SKM-1 treated with dmso at 0.1 percent for 144 hours (cell line): ENCODE measurements around the gene B9D1.

Experiments used
- DNase-seq: peaks from one replicate; lab custom pipeline; 2025; ENCODE audit not compliant: unreplicated experiment; lab: John Stamatoyannopoulos, UW

B9D1 gene

DNA sequence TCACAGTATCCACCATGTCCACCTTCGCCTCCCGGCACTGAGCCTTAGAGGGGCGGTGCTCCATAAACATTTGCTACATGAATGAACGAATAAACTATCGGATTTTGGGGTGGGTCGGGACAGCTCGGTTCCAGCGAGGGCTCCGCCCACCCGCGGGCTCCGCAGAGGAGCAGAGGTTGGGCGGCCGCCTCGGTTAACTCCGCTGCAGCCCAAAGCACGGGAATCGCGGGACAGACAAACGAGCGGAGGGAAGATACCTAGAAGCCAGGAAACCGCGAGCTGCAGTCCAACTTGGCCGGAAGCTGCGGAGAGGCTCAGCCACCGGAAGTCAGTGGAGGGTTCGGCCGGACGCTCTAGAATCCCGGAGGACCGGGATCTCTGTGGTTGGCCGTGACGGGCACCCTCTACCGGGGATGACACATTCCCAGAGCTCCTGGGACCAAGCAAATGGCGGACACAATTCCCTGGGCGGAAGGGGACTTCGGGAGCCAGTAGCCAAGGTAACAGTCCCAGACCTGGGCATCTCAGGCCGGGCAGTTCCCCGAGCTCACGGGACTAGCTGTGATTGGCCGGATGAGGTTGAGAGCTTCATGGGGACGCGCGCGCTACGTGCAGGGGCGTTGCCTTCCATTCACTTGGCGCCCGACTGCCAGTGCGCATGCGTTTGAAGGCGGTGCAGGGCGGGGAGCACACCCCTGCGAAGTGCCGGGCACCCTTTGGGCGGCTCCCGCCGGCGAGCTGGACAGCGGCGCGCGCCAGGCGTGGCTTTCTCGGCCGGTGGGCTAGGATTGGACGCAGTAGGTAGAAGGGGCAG, 15.3 kb upstream of the B9D1 start:
- peak; percentile 96 for DNase-seq

DNA sequence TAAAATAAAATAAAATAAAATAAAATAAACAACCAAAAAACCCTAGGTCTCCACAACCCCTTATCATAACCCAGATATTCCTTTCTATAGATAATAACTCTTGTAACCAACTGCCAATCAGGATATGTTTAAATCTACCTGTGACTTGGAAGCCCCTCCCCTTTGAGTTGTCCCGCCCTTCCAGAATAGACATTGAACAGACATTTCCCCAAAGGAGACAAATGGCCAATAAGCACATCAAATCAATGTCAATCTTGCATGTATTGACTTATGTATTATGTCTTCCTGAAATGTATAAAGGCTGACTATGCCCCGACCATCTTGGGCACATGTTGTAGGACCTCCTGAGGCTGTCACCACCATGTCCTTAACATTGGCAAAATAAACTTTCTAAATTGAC, 14.3 kb upstream of the B9D1 start:
- no peak for DNase-seq

DNA sequence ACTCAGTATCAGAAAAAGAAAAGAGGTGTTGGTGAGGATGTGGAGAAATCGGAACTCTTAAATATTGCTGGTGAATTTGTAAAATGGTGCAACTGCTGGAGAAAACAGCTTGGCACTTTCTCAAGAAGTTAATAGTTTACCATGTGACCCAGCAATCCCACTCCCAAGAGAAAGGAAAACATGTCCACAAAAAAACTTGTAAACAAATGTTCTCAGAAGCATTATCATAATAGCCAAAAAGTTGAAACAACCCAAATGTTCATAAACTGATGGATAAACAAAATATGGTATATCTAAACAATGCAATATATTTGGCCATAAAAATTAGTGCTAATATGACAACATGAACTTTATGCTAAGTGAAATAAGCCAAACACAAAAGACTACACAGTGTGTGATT, 13.2 kb upstream of the B9D1 start:
- no peak for DNase-seq

DNA sequence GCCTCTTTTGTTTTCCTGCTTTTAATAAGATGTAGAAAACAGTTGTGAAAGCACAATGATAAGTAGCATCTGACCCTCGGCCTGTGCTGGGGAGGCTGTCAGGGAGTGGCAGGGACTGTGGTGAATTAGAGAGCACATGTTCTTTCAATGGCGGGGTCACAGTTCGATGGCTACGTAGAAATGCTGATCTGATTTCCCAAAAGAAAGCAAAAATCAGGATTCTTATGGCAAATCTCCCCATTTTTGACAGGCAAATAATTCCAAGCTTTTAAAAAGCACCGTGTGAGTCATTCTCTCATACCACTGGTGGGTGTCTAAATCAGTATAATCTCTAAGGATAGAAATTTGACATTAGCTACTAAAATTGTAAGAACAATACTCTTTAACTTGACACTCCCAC, 11.6 kb upstream of the B9D1 start:
- no peak for DNase-seq

DNA sequence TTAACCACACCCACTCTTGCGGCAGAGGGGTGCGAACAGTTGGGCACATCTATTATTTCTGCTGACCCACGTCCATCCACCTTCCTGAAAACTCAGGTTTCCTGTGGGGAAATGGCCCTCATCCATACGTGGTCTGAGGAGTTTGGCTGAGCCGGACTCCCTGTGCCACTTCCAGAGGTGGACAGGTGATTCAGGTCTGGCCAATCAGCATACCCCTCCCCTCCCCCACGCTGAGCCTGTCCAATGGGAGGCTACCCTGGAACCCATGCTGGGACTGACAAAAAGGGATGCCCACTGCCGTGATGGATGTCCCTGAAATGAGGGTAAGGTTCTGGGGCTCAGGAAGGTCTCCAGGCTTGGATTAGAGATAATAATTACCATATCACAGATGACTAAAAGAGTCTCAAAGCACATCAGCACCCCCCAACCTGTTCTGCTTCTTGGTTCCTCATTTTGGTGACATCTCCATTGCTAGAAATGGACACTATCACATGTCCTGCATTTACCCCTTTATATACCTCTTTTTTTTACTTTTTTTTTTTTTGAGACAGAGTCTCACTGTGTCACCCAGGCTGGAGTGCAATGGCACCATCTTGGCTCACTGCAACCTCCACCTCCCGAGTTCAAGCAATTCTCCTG, 10.5 kb upstream of the B9D1 start:
- no peak for DNase-seq

DNA sequence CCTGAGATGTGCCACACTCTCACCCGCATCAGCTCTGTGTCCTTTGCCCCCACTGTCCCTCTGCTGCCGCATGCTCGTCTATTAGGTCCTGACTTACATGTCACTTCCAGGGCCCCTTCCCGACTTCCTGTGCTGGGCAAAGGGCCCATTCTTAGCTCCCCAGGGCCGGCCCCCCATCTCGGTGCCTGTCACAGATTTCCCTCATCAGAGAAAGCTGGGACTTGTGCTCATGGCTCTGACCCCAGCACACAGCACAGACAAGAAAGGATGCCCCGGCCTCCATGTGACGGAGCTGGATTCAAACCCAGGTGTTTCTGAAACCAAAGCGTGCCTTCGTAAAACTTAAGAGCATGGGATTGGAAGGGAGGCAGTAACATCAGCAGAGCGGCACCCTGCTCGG, 9.9 kb upstream of the B9D1 start:
- no peak for DNase-seq

DNA sequence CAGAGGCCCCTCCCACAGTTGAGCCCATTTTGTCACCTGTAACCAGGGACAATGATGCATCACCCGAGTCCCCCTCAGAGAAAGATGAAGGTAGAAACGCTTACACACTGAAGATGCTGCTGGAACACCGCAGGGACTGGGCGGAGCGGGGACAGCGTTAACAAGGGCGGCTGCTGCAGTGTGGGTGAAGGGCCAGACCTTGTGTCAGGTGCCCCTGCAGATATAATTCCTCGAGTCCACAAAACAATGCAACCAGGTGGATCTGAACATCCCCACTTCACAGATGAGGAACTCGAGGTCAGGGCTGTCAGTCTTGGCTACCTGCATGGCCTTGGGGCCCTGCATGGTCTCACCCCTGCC, 9.5 kb upstream of the B9D1 start:
- no peak for DNase-seq

DNA sequence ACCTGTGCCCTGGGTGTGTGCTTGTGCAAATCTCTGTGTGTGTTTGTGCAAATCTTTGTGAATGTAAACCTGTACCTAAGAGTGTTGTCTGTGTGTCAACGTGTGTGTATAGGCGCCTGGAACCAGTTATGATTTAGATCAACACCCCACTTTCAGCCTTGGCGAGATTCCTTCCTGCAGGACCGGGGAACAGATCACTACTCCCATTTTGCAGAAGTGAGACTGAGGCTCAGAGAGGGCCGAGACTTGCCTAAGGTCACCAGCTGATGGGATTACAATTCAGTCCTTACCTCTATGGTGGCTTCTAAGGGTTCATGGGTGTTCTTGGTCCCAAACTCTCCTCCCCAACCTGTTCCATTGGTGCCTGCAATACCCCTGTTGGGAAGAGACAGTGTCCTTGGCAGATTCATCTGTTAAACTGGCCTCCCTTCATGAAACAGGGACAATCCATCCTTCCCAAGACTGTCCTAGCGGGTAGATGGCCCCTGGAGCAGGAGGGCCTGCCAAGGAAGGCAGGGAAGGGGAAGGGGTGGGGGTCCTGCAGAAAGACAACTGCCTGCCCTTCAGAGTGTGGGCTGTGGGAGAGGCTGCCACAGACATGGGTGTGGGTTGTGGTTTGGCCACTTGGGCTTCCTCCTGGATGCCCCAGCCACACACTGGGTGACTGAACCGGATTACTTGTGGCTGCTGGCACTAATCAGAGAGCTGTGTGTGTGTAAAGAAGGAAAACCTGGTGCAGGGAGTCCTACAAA, 8.9 kb upstream of the B9D1 start:
- peak; percentile 25 for DNase-seq

DNA sequence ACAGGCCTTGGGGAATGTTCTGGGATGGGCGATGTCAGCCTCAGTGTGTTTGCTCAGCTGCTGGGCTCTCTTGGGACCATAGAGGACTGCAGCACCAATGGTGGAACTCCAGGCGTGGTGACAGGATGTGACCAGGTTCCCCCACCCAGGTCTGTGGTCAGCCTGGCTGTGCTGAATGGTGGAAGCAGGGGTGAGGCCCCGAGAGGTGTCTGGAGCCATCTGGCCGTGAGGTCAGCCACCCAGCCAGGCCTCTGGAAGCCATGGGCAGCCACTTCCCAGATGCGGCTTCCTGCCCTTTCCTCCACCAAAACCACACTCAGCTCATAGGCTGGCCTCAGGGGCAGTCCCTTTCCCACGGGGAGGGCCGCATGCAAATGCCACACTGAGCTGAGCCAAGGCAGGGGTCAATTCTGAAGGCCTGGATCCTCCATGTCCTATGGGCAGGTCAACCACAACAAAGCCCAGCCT, 8.0 kb upstream of the B9D1 start:
- peak; percentile 67 for DNase-seq

DNA sequence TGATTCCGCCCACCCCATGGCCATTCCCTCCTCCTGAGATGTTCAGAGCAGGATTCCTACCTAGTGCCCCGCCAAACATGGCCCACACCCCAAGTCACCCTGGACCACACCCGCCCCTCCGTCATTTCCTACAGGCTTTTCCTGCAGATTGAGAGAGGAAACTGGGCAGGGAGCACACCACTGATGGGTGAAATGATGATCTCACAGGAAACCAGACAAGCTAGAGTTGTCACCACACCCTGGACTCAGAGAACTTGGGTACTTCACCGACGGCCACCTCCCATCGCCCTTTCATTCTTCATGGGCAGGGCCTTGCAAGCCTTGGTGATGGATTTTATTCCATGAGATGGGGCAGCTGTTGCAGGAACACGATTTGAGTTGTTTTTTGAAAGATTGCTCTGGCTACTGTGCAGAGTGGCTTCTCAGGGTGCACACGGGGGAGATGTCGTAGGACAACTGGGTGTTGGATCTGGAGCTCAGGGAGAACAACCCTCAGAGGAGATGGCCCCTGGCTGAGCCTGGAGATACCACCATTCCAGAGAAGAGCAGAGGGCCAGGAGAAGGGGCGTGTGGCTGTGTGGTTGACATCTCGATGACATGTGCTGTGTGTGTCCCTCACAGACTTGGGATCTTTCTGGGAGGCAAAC, 7.4 kb upstream of the B9D1 start:
- no peak for DNase-seq

DNA sequence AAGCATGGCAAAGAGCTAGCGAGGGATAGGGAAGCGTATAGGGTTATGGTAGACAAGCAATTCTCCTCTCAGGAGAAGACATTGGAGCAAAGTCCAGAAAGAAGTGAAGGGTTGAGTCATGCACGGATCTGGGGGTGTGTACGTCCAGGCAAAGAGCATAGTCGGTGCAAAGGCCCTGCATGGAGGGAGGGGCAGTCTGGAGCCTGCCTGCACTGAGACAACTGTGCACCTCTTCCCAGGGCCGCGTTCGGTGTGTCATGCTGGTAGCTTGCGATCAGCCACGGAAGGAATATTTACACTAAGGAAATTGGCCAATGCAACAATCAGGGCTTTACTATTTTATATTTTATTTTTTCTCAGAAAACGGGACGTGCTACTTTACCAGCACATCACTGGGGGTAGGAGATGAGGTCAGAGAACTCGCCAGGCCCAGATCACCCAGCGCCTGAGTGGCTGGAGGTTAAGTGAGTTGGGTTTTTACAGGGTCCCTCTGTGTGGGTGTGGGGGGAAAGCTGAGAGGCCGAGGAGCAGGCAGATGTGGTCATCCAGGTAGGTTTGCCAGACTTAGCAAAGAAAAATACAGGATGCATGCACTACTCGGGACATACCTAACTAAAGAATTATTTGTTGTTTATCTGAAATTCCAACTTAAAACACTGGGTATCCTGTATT, 6.7 kb upstream of the B9D1 start:
- no peak for DNase-seq

DNA sequence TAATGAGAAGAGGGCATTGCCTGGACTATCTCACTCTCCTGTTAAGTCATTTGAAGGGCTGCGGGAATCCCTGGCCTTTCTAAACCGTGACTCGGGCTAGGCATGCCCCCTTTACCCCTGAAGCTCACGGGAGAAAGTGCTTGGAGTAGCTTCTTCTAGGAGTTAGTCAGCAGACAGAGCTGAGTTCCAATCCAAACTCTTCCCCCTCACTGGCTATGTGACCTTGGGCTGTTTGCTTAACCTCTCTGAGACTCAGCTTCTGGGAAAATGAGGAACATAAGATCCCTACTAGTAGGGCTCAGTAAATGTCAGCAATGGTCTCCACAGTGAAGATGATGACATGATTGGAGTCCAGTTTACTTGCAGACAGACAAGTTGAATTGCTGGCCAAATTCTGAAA, 5.7 kb upstream of the B9D1 start:
- no peak for DNase-seq

DNA sequence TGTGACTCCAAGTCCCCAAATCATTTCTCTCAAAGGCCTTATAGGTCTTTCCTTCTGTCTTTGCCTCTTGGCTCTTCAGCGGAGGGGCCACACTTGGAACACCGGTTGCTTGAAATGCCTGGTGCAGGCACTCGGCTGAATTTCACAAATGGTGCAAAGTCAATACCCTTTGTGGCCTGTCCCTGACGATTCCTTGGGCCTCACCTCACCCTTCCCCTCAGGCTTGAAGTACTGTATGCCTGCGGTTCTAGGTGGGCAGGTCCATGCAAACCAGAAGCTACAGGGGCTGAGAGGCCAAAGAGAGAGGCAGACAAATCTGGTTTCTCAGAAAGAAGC, 4.1 kb upstream of the B9D1 start:
- no peak for DNase-seq

DNA sequence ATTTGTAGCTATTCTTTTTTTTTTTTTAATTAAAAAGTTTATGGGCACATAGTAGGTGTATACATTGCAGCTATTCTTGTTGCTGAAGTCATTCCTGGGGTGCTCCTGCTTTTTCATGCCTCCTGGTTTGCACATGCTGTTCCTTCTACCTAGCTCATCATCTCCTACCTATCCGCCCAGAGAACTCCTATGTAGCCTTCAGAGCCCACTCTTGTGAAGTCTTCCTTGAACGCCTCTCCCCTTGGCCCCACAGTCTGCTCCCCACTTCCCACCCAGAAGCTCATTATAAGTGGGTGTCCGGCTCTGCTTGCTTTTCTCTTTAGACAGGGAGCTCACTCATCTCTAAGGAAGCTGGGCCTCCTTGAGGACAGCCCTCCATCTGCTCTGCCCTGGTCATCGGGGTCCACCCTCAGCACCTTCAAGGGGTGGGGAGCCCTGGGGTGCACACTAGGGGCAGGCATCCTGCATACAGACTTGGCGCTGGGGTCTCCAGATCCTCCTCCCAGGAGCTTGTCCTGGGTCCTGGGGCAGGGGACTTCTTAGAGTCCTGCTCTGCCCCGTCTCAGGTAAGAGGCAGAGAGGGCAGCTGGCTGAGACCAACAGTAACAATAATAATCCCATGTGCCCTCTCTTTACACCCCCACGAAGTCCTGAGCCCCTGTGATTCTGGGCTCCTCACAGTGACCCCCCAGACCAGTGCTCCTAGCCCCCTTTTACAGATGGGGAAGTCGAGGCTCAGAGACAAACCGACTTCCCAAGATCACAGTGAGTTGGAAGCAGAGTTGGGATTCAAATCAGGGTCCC, 3.5 kb upstream of the B9D1 start:
- DNase-seq: no peak

DNA sequence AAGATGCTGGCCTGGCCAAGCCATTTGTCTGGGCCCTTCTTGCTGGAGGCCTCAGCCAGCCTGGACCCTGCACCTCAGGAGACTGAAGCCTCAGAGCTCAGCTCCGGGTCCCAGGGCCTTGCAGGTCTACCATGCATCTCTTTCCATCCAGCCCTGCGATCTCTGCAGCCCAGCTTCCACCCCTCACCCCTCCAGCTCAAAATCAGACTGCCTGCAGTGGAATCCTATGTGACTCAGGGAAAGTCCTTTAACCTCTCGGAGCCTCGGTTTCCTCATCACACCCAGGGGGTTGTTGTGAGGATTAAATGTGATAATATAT, 2.9 kb upstream of the B9D1 start:
- DNase-seq: no peak

DNA sequence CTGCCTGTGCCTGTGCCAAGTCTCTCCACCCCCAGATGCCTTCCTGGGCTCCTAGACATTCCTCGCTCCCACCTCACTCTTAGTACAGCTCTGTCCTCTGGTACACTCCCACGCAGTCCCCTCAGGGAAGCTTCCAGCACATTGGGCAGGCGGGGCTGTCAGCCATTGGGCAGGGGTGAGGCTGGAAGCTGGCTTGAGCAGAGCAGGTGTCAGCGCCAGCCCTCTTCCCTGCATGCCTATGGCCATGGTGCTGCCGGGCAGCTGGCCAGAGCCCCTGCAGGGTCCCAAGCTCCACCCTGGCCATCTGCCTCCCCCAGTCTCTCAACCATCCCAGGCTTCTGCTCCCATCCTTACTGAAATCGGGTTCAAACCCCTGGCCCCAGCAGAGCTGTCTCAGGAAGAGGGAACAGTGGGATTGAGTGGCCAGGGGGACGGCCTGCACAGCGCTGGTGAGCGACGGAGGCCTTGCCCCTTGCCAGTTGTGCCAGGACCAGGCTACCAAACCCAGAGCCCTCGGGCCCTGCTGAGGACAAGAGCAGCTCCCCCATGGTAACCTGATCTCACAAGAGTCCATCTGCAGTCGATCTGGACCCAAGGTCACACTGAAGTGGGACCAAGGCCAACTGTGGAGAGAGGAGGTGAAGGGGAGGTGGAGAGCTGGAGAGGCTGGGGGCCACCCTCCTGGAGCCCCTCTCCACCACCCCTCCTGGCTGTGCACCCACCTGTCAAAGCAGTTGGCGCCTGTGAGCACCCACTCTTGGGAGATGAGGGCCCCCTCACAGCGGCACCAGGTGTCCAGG, 2.4 kb upstream of the B9D1 start:
- no peak for DNase-seq

DNA sequence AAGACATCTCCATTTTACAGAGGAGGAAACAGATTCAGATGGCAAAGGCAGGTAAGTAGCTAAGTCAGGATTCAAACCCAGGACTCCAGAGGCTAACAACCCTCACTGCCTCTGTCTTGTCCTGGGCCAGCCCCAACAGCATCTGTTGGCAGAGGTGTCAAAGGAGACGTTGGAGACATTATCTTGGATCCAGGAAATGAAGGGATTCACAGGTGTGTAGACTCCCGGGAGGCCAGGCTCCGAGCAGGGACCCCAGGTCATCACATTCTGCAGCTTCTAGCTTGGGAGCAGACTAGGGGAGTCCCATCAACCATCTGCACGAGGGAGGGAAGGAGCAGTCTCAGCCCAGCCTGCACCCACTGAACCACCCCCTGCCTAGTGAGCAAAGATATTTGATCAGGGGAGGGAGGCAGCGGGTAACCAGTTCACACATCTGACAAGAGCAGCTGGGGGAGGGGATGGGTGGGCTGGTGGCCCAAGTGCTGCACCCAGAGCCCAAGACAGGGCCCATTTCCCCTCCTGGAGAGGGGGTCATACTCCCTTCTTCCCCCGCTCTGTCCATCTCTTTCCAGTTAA, 1.0 kb upstream of the B9D1 start:
- no peak for DNase-seq

DNA sequence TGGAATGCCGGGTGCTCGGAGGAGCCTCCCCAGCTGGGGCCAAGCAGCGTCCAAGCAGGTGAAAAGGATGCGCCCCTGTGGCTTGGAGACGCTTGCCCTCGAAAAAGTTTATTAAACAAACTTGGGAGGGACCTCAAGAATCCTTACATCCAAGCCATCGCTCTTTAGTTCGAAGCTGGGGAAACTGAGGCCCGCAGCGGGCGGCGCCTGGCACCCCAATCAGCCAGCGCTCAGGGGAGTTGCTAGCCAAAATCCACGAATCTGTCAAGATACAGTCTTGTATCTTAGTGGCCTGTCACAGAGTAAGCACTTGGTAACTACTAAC, 553 bp upstream of the B9D1 start:
- DNase-seq: no peak

DNA sequence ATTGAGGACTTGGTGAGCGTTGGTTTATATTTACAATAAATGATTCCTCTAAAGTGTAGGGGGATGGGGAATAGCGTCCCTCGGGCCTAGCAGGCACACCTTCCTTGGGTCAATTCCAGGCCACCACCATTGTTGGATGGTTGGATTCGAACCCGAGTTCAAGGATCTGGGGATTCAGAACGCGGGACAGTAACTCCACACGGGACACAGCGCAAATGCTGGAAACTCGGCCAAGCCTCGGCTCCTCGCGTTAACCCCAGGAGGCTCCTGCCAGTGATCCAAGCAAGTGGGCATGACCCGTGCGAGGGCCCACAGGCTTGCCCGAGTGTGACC, 613 bp downstream of the B9D1 start:
- no peak for DNase-seq

DNA sequence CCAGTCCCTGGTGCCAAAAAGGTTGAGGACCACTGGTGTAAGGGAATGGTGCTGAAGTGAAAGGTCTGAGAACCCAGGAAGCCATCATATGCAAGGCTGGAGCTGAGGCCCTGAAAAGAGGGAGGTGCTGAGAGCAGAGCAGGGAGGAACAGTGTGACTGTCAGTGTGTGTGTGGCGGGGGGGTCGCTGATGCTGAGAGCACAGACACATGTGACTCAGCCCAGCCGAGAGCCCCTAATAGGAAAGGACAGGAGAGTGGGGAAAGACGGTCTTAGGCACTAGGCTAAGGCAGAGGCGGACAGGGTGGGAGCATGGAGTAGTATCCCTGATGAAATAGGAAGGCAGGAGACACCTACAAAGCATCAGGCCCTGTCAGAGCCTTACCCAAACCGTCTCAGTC, 1.2 kb downstream of the B9D1 start:
- no peak for DNase-seq
